Endothelial cell of umbilical vein (primary cell): ENCODE data around the gene SLC9A3. TPM values are rescaled to one million over a fixed set of nuclear protein-coding genes. Genes with fewer than 3 reads are reported as not detected.

Experiments
- BruUV-seq: library from RNA; stranded (reverse); fragments of 400-500 nt; replicated peaks from 2 replicates; lab custom pipeline; 2021; lab: Mats Ljungman, UMichigan
- CTCF ChIA-PET: fragments of 300-600, 350-600 bp; sonication (Branson Sonifier 250); formaldehyde crosslinking; loops from one replicate; lab custom pipeline; 2021; ENCODE audit warnings: antibody characterized with exemption, inconsistent platforms; lab: Charles Lee
- POLR2A ChIA-PET: fragments of 300-600, 350-600 bp; sonication (Branson Sonifier 250); formaldehyde crosslinking; loops from one replicate; lab custom pipeline; 2021; ENCODE audit warnings: antibody characterized with exemption, inconsistent platforms; lab: Charles Lee
- DNase-seq: peaks from one replicate; pipeline ENCODE4 v3.0.0-alpha.2; 2011; ENCODE audit warnings: low read depth, low spot score
- FAIRE-seq: peaks from 2 replicates; lab custom pipeline; 2011; peaks lifted over from hg19 to GRCh38; lab: Jason Lieb, UNC
- H2AFZ ChIP-seq: 2 replicates; pipeline ENCODE4 v1.6.0; 2012; ENCODE audit warnings: low read depth, low read length, control low read depth, inconsistent platforms
- H3K27ac ChIP-seq: 2 replicates; pipeline ENCODE4 v1.5.1; 2011; ENCODE audit warnings: low read depth, mild to moderate bottlenecking, control low read depth, low read length, moderate library complexity; ENCODE audit not compliant: insufficient read depth
- H3K27me3 ChIP-seq, 2 experiments: 2 replicates each; pipeline versions ENCODE4 v1.6.0 to v1.6.1; 2011; ENCODE audit warnings: low read length in 2 of 2, mixed read lengths in 1 of 2; ENCODE audit not compliant: control insufficient read depth in 2 of 2, insufficient read depth in 2 of 2
- H3K36me3 ChIP-seq, 2 experiments: 2 replicates in 1 of 2; 3 replicates in 1 of 2; pipeline ENCODE4 v1.5.1; 2011; ENCODE audit warnings: low read length in 2 of 2, mild to moderate bottlenecking in 1 of 2, moderate library complexity in 1 of 2; ENCODE audit not compliant: control insufficient read depth in 2 of 2, insufficient read depth in 2 of 2; ENCODE audit errors: extremely low read depth in 1 of 2
- H3K4me1 ChIP-seq: 3 replicates; pipeline ENCODE4 v1.5.1; 2011; ENCODE audit warnings: mild to moderate bottlenecking, low read length; ENCODE audit not compliant: control insufficient read depth, insufficient read depth; ENCODE audit errors: extremely low read depth
- H3K4me2 ChIP-seq: 2 replicates; pipeline ENCODE4 v1.6.1; 2011; ENCODE audit warnings: low read length, control low read depth, mixed read lengths; ENCODE audit not compliant: insufficient read depth
- H3K4me3 ChIP-seq, 3 experiments: fragments of 200-600 bp in 1 of 3; sonication (generic), shearing (Covaris generic) in 1 of 3; replicated peaks in 1 of 3; 2 replicates each; pipeline ENCODE4 v1.5.1; 2011 to 2016; ENCODE audit warnings: control low read depth in 3 of 3, low read length in 3 of 3, mild to moderate bottlenecking in 2 of 3, inconsistent platforms in 1 of 3, low read depth in 1 of 3, moderate library complexity in 1 of 3; ENCODE audit not compliant: insufficient read depth in 1 of 3
- H3K79me2 ChIP-seq: 2 replicates; pipeline ENCODE4 v1.6.0; 2012; ENCODE audit warnings: low read length, inconsistent platforms; ENCODE audit not compliant: control insufficient read depth, insufficient read depth
- H3K9ac ChIP-seq: replicated peaks from 2 replicates; pipeline ENCODE3; 2011; ENCODE audit warnings: low read length, control low read depth; ENCODE audit not compliant: insufficient read depth; ENCODE audit errors: extremely low read depth
- H3K9me1 ChIP-seq: replicated peaks from 3 replicates; pipeline ENCODE4 v1.6.0; 2011; ENCODE audit warnings: mild to moderate bottlenecking, low read length; ENCODE audit not compliant: control insufficient read depth, insufficient read depth; ENCODE audit errors: extremely low read depth
- H3K9me3 ChIP-seq: replicated peaks from 2 replicates; pipeline ENCODE4 v1.5.1; 2012; ENCODE audit warnings: low read length, inconsistent platforms; ENCODE audit not compliant: control insufficient read depth, insufficient read depth
- H4K20me1 ChIP-seq: replicated peaks from 2 replicates; pipeline ENCODE3; 2011; ENCODE audit warnings: mild to moderate bottlenecking, low read length; ENCODE audit not compliant: control insufficient read depth, insufficient read depth; ENCODE audit errors: extremely low read depth
- EZH2 ChIP-seq: IDR thresholded peaks from 2 replicates; pipeline ENCODE4 v1.6.1; 2012; ENCODE audit warnings: borderline replicate concordance, low read depth, mild to moderate bottlenecking, moderate library complexity, low read length, inconsistent platforms; ENCODE audit not compliant: severe bottlenecking
- FOS ChIP-seq: IDR thresholded peaks from 2 replicates; pipeline ENCODE4 v1.6.1; 2011; ENCODE audit warnings: mild to moderate bottlenecking, low read length, moderate library complexity, borderline replicate concordance; ENCODE audit not compliant: insufficient read depth
- GATA2 ChIP-seq: IDR thresholded peaks from 2 replicates; pipeline ENCODE4 v1.7.0; 2011; ENCODE audit warnings: low read depth, mild to moderate bottlenecking, moderate library complexity, mixed read lengths, low read length; ENCODE audit not compliant: insufficient read length, insufficient read depth
- JUN ChIP-seq: IDR thresholded peaks from 2 replicates; pipeline ENCODE4 v1.6.1; 2011; ENCODE audit warnings: borderline replicate concordance, low read depth; ENCODE audit not compliant: insufficient read length, insufficient read depth
- MYC ChIP-seq: IDR thresholded peaks from one replicate; pipeline ENCODE4 v1.6.1; 2011; ENCODE audit warnings: mild to moderate bottlenecking, low read depth, low read length
- POLR2A ChIP-seq: IDR thresholded peaks from 2 replicates; pipeline ENCODE4 v1.6.1; 2012; ENCODE audit warnings: low read depth, mild to moderate bottlenecking, control low read depth, low read length
- POLR2AphosphoS5 ChIP-seq: IDR thresholded peaks from 2 replicates; pipeline ENCODE4 v1.6.1; 2012; ENCODE audit warnings: low read depth, mild to moderate bottlenecking, control low read depth, low read length, moderate library complexity; ENCODE audit not compliant: insufficient read depth
- dilution Hi-C: fragments of 300-500 bp; cut with MboI; formaldehyde crosslinking; loops from one replicate; pipeline ENCODE4 v1.15.0; 2019; ENCODE audit warnings: low sequenced_read_pairs; ENCODE audit not compliant: extremely low pct_ligation_motif_present
- intact Hi-C: fragments of 100-400 bp; cut with micrococcal nuclease; formaldehyde crosslinking; loops from one replicate; pipeline ENCODE4 v1.10.0; 2022
- polyA plus RNA-seq, 4 experiments: library from polyadenylated mRNA; depleted of rRNA in 3 of 4; stranded (reverse) in 3 of 4; unstranded in 1 of 4; fragments of >200 nt; gene quantifications; 2 replicates each; pipeline versions ENCODE4 v1.2.1 to v1.2.3, GENCODE V29; 2011 to 2012; ENCODE audit warnings: missing spikeins in 1 of 4
- total RNA-seq: library from RNA; stranded (reverse); gene quantifications from 2 replicates; pipeline ENCODE4 v1.2.3, GENCODE V29; 2021
- TF ChIP-seq, protein P1 (sequence below): IDR thresholded peaks from 2 replicates; pipeline ENCODE4 v1.6.1; 2011; ENCODE audit not compliant: insufficient read depth, insufficient read length
- TF ChIP-seq, protein P2 (sequence below), 2 donors: IDR thresholded peaks; 1 replicate in 1 of 2; 2 replicates in 1 of 2; pipeline ENCODE4 v1.5.1; 2011; ENCODE audit warnings: low read length in 2 of 2, mild to moderate bottlenecking in 2 of 2, moderate library complexity in 2 of 2, control low read depth in 1 of 2, inconsistent platforms in 1 of 2, low read depth in 1 of 2; ENCODE audit not compliant: insufficient read depth in 1 of 2; ENCODE audit errors: extremely low read depth in 1 of 2

SLC9A3 gene
- total and polyA plus RNA-seq, 2 donors (not counting 3 experiments of a cell fraction or from before 2014, with no cell fraction given): 0.79 to 0.82 TPM

- Histone ChIP-seq H4K20me1 (no peaks in the 10 kb centered on the region), H3K9me1 (no peaks in the 10 kb centered on the region), H3K9ac (no peak overlapping the region), H3K27ac (no peak overlapping the region), H2AFZ (no peak overlapping the region), H3K9me3 (no peaks in the 10 kb centered on the region), H3K79me2 (no peaks in the 10 kb centered on the region), H3K4me1 (no peaks in the 10 kb centered on the region), H3K4me2 (no peak overlapping the region), H3K4me3 (no peak overlapping the region), H3K36me3 (no peaks in the 10 kb centered on the region), H3K27me3 (no peaks in the 10 kb centered on the region)
- BruUV-seq: no TSS peak
- CTCF ChIA-PET: no interaction called here
- FAIRE-seq (no peak), DNase-seq (no peak)
- intact Hi-C loops (no loop called here), dilution Hi-C loops (no loop called here)
- POLR2A ChIA-PET: no interaction called here
- TF ChIP-seq, protein P1, sequence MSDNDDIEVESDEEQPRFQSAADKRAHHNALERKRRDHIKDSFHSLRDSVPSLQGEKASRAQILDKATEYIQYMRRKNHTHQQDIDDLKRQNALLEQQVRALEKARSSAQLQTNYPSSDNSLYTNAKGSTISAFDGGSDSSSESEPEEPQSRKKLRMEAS: no peak
- TF ChIP-seq POLR2AphosphoS5 (no peak), POLR2A (no peak)
Measured at GRCh38 chr5:494667-495255, 29.5 kb downstream of the SLC9A3 start.

GRCh38 chr5:493758-494157 lies 30.5 kb downstream of the SLC9A3 start:
- H2AFZ ChIP-seq: no peak overlapping the region
- no peaks in the 10 kb centered on the region for H3K36me3 ChIP-seq
- dilution Hi-C loops: no loop called here
- CTCF ChIA-PET: interaction anchor here (1.7 kb wide), 1 partner anchor 47 kb away, joined by 4 read pairs; no protein-coding TSS in a partner anchor
- no peak overlapping the region for H3K4me2 ChIP-seq
- H3K27me3 ChIP-seq: no peaks in the 10 kb centered on the region
- no peaks in the 10 kb centered on the region for H3K79me2 ChIP-seq
- no peak overlapping the region for H3K9ac ChIP-seq
- FAIRE-seq: no peak
- no peak for DNase-seq
- no TSS peak for BruUV-seq
- intact Hi-C loops: no loop called here
- no peaks in the 10 kb centered on the region for H3K9me1 ChIP-seq
- no peak overlapping the region for H3K4me3 ChIP-seq
- H3K27ac ChIP-seq: no peak overlapping the region
- TF ChIP-seq POLR2AphosphoS5 (no peak), EZH2 (no peak), POLR2A (no peak), JUN (no peak), MYC (no peak), GATA2 (no peak), FOS (no peak)
- TF ChIP-seq, protein P1: no peak
- TF ChIP-seq, protein P2, sequence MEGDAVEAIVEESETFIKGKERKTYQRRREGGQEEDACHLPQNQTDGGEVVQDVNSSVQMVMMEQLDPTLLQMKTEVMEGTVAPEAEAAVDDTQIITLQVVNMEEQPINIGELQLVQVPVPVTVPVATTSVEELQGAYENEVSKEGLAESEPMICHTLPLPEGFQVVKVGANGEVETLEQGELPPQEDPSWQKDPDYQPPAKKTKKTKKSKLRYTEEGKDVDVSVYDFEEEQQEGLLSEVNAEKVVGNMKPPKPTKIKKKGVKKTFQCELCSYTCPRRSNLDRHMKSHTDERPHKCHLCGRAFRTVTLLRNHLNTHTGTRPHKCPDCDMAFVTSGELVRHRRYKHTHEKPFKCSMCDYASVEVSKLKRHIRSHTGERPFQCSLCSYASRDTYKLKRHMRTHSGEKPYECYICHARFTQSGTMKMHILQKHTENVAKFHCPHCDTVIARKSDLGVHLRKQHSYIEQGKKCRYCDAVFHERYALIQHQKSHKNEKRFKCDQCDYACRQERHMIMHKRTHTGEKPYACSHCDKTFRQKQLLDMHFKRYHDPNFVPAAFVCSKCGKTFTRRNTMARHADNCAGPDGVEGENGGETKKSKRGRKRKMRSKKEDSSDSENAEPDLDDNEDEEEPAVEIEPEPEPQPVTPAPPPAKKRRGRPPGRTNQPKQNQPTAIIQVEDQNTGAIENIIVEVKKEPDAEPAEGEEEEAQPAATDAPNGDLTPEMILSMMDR (IDR thresholded peaks at IDR 0.05; ENCODE audit: extremely low read depth in 1 of 2, insufficient read depth in 1 of 2, low read depth in 1 of 2, low read length in 2 of 2): no peak
- H3K9me3 ChIP-seq: no peaks in the 10 kb centered on the region
- H3K4me1 ChIP-seq: no peaks in the 10 kb centered on the region
- POLR2A ChIA-PET: no interaction called here
- no peaks in the 10 kb centered on the region for H4K20me1 ChIP-seq
